ENCODE measurements around the gene FREM2. TPM values are rescaled to one million over a fixed set of nuclear protein-coding genes. Genes with fewer than 3 reads are reported as not detected.

FREM2 gene
- total RNA-seq, 3 donors from 2014 or later (not counting 1 experiment from before 2014, with no cell fraction given) = not detected

DNA sequence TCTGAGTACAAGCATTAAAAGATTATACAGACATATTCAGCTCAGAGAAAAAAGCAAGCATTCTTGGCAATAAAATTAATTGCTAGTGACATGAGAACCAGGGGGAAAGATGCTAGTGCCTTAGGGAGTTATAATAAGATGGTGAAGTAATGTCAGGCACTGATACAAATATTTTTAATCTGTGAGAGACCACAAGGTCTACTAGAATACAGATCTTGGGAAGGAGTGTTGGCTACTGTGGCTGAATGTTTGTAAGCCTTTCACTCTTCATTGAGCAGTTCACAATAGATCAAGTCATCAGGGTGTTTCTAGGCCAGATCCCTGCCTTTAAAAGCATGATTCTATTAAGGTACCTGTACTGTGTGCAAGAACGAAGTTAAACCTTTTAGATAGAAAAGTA is 16.4 kb downstream of the FREM2 start:
- DNase-seq = no peak
- intact Hi-C loops (cut with micrococcal nuclease) = no loop called here
- Mint-ChIP-seq H3K27ac (no peak overlapping the region), H3K4me3 (no peak overlapping the region), H3K9me3 (peaks cover 0 to 5% of the 10 kb centered on the region in 2 donors), H3K27me3 (ENCODE audit: low read depth in 2 of 2) (no peaks in the 10 kb centered on the region), H3K4me1 (no peaks in the 10 kb centered on the region), H3K36me3 (no peaks in the 10 kb centered on the region)
- no peak overlapping the region for H3K27ac ChIP-seq (ENCODE audit: low read length)
- ATAC-seq = no peak
- no peaks in the 10 kb centered on the region for H3K27me3 ChIP-seq (ENCODE audit: control insufficient read depth, insufficient read depth, low read length)
- no CpG with 5 or more reads among the region's 1 CpG for WGBS (ENCODE audit: insufficient coverage)
- H3K36me3 ChIP-seq (ENCODE audit: control insufficient read depth, insufficient read depth, low read length) = no peaks in the 10 kb centered on the region
- no peaks in the 10 kb centered on the region for H3K9me3 ChIP-seq (ENCODE audit: control insufficient read depth, insufficient read depth, low read length)
- TF ChIP-seq, protein P1, sequence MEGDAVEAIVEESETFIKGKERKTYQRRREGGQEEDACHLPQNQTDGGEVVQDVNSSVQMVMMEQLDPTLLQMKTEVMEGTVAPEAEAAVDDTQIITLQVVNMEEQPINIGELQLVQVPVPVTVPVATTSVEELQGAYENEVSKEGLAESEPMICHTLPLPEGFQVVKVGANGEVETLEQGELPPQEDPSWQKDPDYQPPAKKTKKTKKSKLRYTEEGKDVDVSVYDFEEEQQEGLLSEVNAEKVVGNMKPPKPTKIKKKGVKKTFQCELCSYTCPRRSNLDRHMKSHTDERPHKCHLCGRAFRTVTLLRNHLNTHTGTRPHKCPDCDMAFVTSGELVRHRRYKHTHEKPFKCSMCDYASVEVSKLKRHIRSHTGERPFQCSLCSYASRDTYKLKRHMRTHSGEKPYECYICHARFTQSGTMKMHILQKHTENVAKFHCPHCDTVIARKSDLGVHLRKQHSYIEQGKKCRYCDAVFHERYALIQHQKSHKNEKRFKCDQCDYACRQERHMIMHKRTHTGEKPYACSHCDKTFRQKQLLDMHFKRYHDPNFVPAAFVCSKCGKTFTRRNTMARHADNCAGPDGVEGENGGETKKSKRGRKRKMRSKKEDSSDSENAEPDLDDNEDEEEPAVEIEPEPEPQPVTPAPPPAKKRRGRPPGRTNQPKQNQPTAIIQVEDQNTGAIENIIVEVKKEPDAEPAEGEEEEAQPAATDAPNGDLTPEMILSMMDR (IDR thresholded peaks at IDR 0.05) = no peak
- H3K4me1 ChIP-seq (ENCODE audit: control insufficient read depth, insufficient read depth, low read length) = no peaks in the 10 kb centered on the region
- H3K4me3 ChIP-seq (ENCODE audit: low read length) = no peak overlapping the region

DNA sequence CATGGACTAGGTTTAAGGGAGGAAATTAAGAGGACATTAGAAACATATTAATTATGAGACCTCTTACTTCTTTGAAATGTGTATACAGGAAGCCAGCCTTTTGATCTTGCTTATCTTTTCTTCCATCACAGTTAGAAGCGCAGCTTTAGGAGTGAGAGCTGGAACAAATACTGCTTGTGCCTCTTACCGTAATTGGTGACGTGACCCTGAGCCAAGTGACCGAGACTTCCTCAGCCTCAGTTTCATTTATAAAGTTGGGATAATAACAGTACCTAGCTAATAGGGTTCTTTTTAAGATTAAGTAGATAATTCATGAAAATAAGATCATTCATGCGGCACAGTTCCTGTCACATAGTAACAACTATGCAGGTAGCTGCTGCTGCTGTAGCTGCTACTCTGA is 18.5 kb downstream of the FREM2 start:
- Mint-ChIP-seq H3K27me3 (ENCODE audit: low read depth in 2 of 2) (no peaks in the 10 kb centered on the region), H3K36me3 (no peaks in the 10 kb centered on the region), H3K9me3 (peaks cover 0 to 5% of the 10 kb centered on the region in 2 donors), H3K4me3 (no peak overlapping the region), H3K27ac (no peak overlapping the region), H3K4me1 (no peaks in the 10 kb centered on the region)
- TF ChIP-seq, protein P1 (IDR thresholded peaks at IDR 0.05) = no peak
- Histone ChIP-seq H3K27ac (ENCODE audit: low read length) (no peak overlapping the region), H3K4me1 (ENCODE audit: control insufficient read depth, insufficient read depth, low read length) (no peaks in the 10 kb centered on the region), H3K36me3 (ENCODE audit: control insufficient read depth, insufficient read depth, low read length) (no peaks in the 10 kb centered on the region), H3K4me3 (ENCODE audit: low read length) (no peak overlapping the region), H3K9me3 (ENCODE audit: control insufficient read depth, insufficient read depth, low read length) (no peaks in the 10 kb centered on the region), H3K27me3 (ENCODE audit: control insufficient read depth, insufficient read depth, low read length) (no peaks in the 10 kb centered on the region)
- intact Hi-C loops (cut with micrococcal nuclease) = no loop called here
- WGBS (ENCODE audit: insufficient coverage) = 90% methylated on average over 5 of the region's 5 CpGs
- ATAC-seq (no peak), DNase-seq (no peak)

DNA sequence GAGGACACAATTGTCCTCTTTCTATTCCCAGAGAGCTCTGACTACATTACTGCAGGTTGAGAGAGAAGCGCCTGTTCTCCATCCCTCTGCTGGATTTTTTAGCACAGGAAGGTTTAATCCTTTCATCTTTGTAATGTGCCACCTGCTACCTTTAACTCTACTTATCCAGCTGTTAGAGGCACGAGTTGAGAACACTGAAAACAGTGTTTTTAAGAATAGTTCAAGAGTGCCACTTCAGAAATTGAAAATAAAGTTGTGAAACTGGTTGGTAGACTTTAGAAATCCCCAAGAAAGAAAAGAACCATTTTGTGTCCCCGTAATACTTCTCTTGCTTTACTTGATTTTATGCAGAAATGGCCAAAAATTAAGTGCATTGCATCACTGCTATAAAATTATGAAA is 20.6 kb downstream of the FREM2 start:
- DNase-seq = no peak
- Histone ChIP-seq H3K9me3 (ENCODE audit: control insufficient read depth, insufficient read depth, low read length) (no peaks in the 10 kb centered on the region), H3K4me1 (ENCODE audit: control insufficient read depth, insufficient read depth, low read length) (no peaks in the 10 kb centered on the region), H3K27ac (ENCODE audit: low read length) (no peak overlapping the region), H3K27me3 (ENCODE audit: control insufficient read depth, insufficient read depth, low read length) (no peaks in the 10 kb centered on the region), H3K36me3 (ENCODE audit: control insufficient read depth, insufficient read depth, low read length) (no peaks in the 10 kb centered on the region), H3K4me3 (ENCODE audit: low read length) (no peak overlapping the region)
- Mint-ChIP-seq H3K27me3 (ENCODE audit: low read depth in 2 of 2) (no peaks in the 10 kb centered on the region), H3K4me1 (no peaks in the 10 kb centered on the region), H3K4me3 (no peak overlapping the region), H3K9me3 (peaks cover 0 to 8% of the 10 kb centered on the region in 2 donors), H3K36me3 (no peaks in the 10 kb centered on the region), H3K27ac (no peak overlapping the region)
- 90% methylated on average over 2 of the region's 3 CpGs for WGBS (ENCODE audit: insufficient coverage)
- TF ChIP-seq, protein P1 (IDR thresholded peaks at IDR 0.05) = no peak
- no peak for ATAC-seq
- intact Hi-C loops (cut with micrococcal nuclease) = no loop called here

DNA sequence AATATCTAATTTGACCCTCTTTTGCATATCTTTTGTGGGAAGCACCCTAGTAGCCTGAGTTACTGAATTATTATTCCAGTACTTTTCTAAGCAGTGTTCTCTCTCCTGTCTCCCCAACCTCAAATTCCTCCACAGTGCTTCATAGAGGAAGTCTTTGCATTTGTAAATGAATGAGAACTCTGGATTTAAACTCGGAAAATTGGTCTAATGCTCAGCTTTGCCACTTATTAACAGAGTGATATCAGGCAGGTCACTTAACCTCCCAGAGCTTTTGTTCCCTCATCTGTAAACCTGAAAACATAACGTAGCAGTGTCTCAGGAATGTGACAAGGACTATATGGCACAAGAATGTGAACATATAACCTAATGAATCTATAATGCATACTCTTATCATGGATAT is 26.2 kb downstream of the FREM2 start:
- ATAC-seq (no peak), DNase-seq (no peak)
- H3K27me3 Mint-ChIP-seq (ENCODE audit: low read depth in 2 of 2) = no peaks in the 10 kb centered on the region
- intact Hi-C loops (cut with micrococcal nuclease) = no loop called here
- H3K9me3 ChIP-seq (ENCODE audit: control insufficient read depth, insufficient read depth, low read length) = no peaks in the 10 kb centered on the region
- WGBS (ENCODE audit: insufficient coverage) = 64% methylated on average over 1 of the region's 2 CpGs
- no peaks in the 10 kb centered on the region for H3K27me3 ChIP-seq (ENCODE audit: control insufficient read depth, insufficient read depth, low read length)
- H3K4me1 Mint-ChIP-seq = no peaks in the 10 kb centered on the region
- H3K9me3 Mint-ChIP-seq = peaks cover 3 to 10% of the 10 kb centered on the region in 2 donors
- H3K4me1 ChIP-seq (ENCODE audit: control insufficient read depth, insufficient read depth, low read length) = no peaks in the 10 kb centered on the region
- no peak overlapping the region for H3K27ac Mint-ChIP-seq
- H3K36me3 ChIP-seq (ENCODE audit: control insufficient read depth, insufficient read depth, low read length) = no peaks in the 10 kb centered on the region
- TF ChIP-seq, protein P1 (IDR thresholded peaks at IDR 0.05) = no peak
- no peak overlapping the region for H3K27ac ChIP-seq (ENCODE audit: low read length)
- H3K4me3 Mint-ChIP-seq = no peak overlapping the region
- H3K36me3 Mint-ChIP-seq = no peaks in the 10 kb centered on the region
- no peak overlapping the region for H3K4me3 ChIP-seq (ENCODE audit: low read length)

Measured in natural killer cell (primary cell).